GM12875 (cell line): Measurements from ENCODE around the gene RIBC2.

Source experiments
- H3K4me3 ChIP-seq: one replicate; pipeline ENCODE4 v1.5.1; 2011; ENCODE audit warnings: low read depth, low read length, control low read depth
- CTCF ChIP-seq: IDR thresholded peaks from 2 replicates; pipeline ENCODE4 v1.5.1; 2011; ENCODE audit warnings: low read depth, mild to moderate bottlenecking, control low read depth, inconsistent platforms, low read length, moderate library complexity, borderline replicate concordance; ENCODE audit not compliant: insufficient read depth

RIBC2 gene

DNA sequence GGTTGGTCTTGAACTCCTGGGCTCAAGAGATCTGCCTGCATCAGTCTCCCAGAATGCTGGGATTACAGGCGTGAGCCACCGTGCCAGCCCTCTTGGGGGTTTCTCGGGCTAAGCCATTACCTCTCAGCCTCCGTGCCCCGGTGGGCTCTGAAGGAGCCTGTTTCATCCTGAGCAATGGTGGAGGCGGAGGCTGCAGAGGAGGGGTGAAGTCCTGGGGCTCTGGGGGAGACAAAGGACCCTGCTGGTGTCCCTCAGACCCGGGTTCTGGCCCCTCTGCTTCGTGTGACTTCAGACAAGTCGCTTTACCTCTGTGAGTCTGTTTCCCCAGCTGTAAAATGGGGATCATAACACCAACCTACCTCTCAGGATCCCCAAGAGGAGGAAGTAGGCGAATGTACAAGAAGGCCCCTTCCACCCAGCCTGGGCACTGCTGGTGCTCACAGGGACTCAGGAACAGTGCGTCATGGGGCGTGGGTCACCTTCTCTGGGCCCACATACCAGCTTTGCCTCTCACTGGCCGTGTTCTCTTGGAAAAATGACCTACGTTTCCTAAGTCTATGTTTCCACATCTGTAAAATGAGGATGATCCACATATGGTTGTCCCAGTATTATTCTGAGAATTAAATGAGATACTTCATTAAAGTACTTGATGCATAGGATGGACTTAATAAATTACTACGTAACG is 36.8 kb downstream of the RIBC2 start:
- no peak overlapping the region for H3K4me3 ChIP-seq
- TF ChIP-seq CTCF: no peak

- no peak for TF ChIP-seq CTCF
- H3K4me3 ChIP-seq: no peak overlapping the region
These were observed 37.6 kb downstream of the RIBC2 start for GRCh38 chr22:45450921-45451651.

- TF ChIP-seq CTCF: no peak
- no peak overlapping the region for H3K4me3 ChIP-seq
These were observed 38.5 kb downstream of the RIBC2 start for GRCh38 chr22:45451972-45452371.

DNA sequence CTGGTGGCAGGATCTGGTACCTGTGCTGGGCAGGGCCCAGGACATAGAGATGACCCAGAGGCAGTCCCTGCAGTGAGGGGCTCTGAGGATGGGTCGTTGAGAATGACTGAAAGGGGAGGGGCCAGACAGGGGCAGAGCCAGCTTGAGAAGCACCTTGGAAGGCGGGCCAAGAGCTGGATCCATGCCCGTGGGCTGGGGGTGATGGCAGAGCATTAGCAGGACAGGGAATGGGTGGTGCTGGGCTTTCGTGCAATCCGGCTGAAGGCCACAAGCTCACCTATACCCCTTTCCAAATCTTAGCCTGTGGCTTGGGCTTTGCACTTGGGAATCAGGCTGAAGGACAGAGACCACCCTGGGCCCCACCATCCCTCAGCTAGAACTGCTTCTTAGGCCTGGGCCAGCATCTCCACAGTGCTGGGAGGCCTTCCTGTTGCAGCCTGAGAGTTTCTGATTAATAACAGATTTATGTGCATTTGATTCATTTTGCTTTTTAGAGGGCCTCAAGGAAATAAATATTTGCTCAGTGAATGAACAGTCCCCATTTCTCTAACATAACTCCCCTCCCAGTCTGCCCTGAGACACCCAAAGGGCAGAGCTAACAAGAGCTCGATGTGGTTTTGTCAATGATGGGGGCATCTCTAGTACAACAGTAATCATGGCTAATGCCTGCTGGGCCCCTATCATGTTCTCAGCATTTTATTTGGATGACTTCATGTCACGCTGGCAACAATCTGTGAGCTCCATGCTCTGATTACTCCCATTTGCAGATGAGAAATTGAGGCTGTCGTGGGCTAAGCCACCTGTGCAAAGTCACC is 39.3 kb downstream of the RIBC2 start:
- H3K4me3 ChIP-seq: no peak overlapping the region
- no peak for TF ChIP-seq CTCF

GRCh38 chr22:45453764-45454163 is 40.3 kb downstream of the RIBC2 start:
- TF ChIP-seq CTCF: no peak
- no peak overlapping the region for H3K4me3 ChIP-seq

GRCh38 chr22:45454275-45454674 is 40.8 kb downstream of the RIBC2 start:
- TF ChIP-seq CTCF: no peak

More at GRCh38 chr22:45454275-45454674, 40.8 kb downstream of the RIBC2 start:
- no peak overlapping the region for H3K4me3 ChIP-seq
